RPMI8226 (cell line): Measurements from ENCODE around the gene NEK7.
"Not testable (repeated sequence)": the region's sequence is repeated elsewhere in the genome, so short reads cannot be mapped to it uniquely, and the experiment has no call there.

ENCODE experiments used
- DNase-seq: peaks from one replicate; pipeline ENCODE4 v3.0.0-alpha.2; 2015

Gene NEK7

DNA sequence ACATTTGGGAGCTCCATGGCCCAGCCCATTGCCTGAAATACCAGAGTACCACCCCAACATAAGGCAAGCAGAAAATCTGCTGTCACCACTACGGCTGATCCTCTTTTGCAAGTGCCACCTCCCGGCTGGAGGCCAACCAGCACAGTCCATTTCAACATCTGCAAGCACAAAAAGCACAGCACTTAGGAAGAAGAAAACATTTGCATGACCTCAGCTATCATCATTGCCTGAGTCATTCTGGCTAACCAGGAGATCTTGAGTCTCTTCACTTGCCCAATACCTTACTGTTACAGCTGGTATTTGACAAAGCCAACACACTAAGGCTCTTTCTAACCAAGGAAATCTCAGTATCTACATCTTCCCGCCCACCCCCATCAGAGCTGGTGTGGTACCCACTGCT lies 55.9 kb downstream of the NEK7 start:
- DNase-seq: no peak

DNA sequence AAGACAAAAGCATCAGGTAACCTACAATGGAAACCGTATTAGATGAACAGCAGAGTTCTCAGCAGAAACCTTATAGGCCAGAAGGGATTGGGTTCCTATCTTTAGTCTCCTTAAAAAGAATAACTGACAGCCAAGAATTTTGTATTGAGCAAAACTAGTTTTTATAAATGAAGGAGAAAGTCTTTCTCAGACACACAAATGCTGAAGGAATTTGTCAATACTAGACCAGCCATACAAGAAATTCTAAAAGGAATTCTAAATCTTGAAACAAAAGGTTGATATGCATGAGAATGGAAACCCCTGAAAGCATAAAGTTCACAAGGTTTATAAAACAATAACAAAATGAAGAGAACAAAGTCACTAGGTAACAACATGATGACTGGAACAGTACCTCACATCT lies 58.1 kb downstream of the NEK7 start:
- no peak for DNase-seq

DNA sequence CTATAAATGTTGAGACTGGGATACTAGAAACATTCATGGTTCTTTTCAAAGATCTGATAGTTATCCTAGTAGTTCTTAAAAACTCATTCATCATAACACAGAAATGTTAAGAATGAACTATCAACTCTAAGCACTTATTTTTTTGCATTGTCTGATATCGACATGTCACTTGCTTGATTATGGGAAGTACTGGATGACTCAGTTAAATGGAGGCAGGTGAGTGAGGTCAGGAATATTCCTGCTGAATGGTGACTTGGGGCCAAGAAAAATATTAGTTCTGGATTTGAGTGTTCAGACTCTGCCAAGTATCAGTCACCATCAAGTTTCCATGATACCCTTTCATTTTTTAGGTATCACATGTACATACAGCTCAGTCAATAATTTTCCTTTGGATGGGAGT lies 63.6 kb downstream of the NEK7 start:
- no peak for DNase-seq

DNA sequence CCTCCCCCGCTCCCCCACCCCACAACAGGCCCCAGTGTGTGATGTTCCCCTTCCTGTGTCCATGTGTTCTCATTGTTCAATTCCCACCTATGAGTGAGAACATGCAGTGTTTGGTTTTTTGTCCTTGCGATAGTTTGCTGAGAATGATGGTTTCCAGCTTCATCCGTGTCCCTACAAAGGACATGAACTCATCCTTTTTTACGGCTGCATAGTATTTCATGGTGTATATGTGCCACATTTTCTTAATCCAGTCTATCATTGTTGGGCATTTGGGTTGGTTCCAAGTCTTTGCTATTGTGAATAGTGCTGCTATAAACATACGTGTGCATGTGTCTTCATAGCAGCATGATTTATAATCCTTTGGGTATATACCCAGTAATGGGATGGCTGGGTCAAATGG lies 70.2 kb downstream of the NEK7 start:
- not testable (repeated sequence) for DNase-seq

DNA sequence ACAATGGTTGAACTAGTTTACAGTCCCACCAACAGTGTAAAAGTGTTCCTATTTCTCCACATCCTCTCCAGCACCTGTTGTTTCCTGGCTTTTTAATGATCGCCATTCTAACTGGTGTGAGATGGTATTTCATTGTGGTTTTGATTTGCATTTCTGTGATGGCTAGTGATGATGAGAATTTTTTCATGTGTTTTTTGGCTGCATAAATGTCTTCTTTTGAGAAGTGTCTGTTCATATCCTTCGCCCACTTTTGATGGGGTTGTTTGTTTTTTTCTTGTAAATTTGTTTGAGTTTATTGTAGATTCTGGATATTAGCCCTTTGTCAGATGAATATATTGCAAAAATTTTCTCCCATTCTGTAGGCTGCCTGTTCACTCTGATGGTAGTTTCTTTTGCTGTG lies 70.7 kb downstream of the NEK7 start:
- not testable (repeated sequence) for DNase-seq

DNA sequence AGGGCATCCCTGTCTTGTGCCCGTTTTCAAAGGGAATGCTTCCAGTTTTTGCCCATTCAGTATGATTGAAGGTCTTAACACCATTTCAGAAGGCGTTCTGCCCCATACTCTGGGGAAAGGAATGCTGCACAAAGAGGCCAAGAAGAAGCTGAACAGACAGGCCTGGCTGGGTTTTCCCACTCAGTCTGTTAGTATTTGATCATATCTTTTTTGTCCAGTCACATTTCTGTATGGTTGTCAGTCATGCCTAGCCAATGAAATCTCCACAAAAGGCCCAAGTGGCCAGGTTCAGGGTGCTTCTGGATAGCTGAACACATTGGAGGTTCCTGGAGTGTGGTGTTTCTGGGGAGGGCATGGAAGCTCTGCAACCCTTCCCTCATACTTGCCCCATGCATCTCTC lies 72.1 kb downstream of the NEK7 start:
- no peak for DNase-seq

DNA sequence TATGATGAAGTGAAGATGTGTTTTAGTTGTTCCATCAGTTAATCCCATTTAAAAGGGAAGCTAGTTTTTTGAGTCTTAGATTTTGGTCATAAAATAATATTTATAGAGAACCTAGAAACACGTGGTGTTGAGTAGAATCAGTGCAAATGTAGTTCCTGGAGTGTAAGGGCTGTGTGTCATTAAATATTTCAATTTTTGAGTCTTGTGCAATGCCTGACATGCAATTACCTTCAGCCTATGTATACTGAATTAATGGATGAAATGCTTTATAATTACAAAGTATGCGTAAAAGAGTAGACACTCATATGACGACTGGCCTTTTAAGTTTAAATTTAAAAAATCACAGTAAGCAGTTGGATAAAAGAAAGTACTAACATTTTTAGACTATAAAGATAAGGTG lies 75.0 kb downstream of the NEK7 start:
- DNase-seq: no peak

DNA sequence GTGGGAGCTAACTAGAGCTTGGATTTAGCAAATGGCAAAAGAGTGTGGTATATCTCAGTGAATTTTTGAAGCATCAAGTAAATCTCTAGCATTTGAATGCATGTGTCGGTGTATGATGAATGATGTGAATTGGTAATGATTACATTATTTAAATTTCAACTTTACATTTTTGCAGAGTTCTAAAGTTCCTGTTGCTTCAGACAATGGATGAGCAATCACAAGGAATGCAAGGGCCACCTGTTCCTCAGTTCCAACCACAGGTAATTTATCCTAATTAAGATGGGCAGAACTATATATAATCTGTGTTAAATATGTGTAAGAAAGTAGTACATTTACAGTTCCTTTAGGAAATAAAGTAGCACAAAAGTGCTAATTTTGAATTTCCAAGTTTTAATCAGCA lies 75.6 kb downstream of the NEK7 start:
- DNase-seq: no peak

DNA sequence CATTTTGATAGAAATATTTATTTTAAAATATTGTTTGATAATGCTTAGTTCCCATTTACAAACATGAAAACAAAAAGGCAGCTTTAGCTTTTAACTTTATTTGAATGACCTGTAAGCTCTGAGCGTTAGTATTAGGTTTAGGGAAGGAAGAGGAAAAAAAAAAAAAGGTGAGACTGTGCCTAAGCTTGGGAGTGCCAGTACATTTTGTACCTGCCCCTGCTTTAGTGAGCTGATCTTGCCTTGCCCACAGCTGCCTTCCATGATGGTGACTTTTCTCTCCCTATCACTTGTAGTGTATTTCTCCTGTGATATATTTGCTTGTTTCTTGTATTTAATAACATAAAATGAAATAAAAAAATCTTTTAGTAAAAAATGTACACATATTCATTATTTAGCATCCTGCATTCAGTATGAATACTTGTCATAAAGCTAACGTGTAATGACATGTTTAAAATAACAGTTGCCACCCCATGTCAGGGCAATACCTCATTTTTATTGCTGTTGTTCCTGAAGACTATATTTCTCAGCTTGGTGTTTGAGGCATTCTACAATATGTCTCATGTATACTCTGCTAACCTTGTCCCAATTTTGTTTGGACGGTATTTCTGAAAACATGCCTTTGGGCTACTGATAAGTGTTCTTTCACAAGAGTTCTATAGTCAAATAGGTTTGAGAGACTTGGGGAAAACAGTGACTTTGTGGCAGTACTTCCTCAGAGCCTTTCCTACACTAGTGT lies 76.3 kb downstream of the NEK7 start:
- no peak for DNase-seq

DNA sequence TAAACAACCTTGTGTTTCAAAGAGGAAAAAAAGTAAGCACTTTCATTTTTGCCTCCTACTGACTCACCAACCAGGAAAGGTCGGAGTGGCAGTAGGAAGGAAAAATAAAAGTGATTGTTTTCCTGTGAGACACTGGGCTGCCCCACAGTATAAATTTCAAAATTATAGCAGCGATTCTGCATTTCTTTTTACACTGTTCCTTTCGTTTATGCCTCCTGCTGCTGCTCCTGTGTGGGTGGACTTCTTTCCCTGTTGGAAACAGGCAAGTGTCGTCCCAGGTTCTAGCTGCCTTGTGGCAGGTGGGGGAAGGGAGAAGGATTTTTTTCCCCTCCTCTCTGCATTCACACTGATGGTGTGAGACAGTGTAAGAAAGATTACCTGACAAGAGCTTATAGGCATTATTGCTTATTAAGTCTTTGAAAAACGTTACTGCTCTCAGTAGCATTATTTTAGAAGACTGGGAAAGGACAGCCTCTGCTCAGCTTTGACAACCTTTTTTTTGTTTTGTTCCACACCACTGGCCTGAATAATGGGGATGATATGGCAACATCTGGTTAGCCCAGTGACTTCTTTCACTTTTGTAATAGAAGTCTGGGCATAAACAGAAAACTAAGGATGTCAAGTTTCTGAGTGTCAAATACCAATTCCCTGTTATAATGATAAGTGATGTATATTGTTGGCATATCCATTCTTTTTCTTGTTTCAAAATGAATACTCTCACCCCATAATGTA lies 77.9 kb downstream of the NEK7 start:
- no peak for DNase-seq

DNA sequence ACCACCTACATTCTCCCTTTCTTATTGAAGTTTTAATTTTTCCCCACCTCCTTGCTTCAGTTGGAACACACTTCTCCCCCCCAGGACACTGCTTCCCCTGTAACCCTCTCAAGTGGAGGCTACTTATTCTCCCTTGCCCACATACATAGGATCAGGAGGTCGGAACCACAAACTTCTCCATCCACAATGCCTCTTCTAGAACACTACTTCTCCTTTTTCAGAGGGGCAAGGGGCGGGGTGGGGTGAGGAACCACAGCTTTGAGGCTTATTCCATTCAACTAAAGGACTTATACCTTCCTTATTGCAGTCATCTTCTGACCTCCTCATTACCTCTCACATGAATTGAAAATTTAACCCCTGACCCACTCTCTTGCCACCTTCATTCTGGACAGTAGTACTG lies 81.3 kb downstream of the NEK7 start:
- no peak for DNase-seq

DNA sequence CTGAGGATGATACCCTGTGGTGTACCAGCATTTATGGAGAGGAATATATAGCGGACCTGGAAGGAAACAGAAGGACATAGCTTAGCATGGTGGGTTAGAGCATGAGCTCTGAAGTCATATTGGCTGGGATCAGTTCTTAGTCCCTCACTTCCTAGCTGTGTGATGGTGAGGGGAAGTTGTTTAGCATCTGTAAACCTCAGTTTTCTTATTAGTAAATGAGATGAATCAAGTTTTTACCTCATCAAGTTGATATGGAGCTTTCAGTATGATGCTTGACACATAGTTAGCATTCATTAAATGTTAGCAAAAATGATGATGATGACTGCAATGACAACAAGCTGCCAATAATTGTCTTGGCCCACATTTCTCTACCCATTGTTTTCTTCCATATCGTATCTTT lies 84.8 kb downstream of the NEK7 start:
- no peak for DNase-seq

DNA sequence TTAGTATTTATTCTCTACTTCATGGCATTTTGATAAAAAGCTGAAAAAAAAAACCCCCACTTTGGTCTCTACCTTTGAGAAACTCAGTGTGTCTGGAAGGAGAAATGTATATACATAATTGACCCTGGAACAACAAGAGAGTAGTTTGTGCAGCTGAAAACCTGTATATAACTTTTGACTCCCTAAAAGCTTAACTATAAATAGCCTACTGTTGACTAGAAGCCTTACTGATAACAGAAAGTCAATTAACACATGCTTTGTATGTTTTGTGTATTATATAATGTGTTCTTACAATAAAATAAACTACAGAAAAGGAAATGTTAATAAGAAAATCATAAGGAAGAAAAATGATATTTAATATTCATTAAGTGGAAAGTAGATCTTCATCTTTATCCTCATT lies 88.0 kb downstream of the NEK7 start:
- DNase-seq: no peak

DNA sequence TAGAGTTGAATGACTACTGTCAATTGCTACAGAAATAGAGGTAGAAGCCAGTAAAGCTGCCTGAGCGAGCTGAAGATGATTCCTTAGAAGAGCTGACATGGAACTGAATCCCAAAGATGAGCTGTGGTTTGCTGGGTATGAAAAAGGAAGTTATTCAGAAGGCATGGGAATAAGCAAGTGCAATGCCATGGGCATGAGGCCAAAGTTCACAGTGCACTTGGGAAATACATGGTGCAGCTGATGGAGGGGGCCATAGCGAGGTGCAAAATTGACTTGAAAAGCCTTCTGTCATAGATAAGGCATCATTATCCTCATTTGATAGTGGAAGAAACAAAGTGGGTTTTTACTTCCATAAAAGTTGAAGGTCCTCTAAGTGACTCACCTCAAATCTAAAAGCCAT lies 88.6 kb downstream of the NEK7 start:
- no peak for DNase-seq

DNA sequence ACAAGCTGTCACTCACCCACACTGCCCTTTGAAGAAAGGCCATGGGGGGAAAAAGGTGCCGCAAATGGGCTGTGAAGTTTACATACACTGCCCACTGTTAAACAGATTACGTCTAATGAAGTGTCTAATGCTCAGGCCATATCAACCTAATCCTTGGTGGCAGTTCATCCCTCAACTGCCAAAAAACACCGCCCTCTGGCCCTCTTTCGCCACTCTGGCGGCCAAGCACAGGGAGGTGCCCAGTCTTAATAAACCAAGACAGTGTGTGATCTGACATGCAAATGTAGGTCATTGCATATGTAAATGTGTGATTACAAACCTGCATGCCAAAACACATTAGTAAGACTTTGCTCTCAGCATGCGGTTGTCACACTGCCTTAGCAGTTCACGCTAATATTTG lies 89.5 kb downstream of the NEK7 start:
- no peak for DNase-seq

DNA sequence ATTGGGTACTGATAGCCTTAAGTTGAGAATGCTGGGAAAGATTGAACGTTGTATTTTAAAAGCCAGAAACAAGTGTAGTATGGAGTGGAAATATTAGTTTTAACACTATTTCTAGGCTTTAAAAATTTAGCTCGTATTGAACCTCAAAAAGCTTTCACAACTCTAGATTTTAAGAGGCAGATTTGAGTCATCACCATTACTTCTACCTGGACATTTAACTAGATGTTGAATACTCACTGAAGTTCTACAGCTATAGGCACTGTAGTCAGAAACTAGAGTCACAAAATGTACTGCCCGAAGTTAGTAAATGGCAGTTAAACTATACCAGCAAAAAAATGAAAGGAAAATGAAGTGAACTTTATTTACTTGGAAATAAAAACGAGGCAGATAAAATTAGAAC lies 96.5 kb downstream of the NEK7 start:
- DNase-seq: no peak

DNA sequence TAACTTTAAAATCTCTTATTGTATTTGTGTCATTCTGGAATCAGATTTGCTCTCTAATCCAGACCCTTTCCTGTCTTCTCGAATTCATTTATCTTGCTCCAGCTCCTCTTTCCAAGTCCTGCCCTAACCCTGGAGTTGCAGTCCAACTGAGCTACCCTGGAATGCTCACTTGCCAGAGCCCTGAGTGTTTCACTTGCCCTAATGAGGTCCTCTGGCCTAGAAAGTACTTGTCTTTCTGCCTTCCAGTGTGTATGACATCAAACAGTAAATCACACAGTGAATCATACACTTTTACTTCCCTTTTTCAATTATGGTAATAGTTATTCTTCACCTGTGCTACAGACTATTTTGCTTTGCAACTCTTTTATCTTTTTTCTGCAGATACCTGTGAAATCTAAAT lies 96.9 kb downstream of the NEK7 start:
- peak; percentile 48 for DNase-seq

DNA sequence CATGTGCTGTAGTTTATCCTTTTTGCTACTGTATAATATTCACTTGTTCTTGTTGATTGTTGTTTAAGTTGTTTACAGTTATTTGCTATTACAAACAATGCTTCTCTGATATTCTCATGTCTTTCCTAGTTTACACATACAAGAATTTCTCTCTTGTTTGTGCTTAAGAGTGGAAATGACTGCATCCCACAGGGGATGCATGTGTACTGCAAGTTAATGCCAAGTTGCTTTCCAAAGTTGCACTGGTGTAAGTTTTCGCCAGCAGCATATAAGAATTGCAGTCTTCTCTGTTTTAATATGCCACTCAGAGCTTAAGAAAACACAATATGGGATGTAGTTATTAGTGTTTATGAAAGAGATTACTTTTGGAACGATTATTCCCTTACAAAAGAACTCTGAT lies 97.7 kb downstream of the NEK7 start:
- no peak for DNase-seq

DNA sequence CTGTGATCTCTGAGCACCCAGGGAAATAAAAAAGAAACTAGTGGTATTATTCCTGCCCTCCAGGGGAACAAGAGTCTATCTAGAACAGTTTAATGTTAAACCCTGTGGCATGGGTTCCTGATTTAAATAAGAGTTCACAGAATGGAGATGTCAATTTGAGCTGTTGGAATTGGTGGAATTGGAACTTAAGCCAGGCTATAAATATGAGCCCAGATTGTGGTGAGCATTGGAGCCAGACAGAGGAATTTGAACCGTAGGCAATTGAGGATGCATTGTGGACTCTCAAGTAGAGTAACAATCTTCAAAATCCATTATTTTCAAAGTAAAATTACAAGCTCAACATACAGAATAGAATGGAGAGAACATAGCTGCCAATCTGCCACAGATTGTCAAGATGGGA lies 98.2 kb downstream of the NEK7 start:
- no peak for DNase-seq

DNA sequence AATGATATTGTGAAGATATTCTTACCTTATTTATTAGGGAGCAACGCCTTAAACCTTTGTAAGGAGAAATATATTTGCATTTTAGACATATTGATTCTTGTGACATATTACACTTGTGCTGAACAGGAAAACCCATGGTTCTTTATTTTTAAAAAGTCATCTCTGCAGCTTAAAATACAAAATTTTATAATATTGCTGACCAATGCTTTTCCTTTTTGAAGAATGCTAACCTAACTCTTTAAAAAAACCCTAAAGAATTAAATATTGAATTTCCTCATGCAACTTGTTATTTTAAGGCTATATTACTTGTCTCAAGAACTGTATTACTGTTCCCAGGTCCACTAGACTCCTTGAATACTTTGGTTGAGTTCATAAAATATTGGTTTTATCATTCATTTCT lies 99.0 kb downstream of the NEK7 start:
- no peak for DNase-seq

DNA sequence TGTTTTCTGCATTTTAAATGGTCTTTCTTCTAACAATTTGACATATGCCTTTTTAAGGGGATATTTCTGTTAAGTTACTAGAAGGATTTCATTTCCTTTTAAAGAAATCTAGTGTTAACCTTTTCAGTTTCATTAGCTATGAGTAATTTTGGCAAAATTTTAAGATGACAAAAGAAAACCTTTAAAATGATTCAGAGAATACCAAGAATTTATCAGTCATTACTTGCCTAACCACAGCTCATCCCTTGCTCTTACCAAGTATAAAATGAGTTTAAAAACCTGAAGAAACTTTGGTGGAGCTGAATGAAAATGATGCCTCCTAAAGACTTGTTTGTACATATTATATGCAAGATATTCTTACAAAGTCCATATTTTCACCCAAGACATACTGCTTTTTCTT lies 101.7 kb downstream of the NEK7 start:
- no peak for DNase-seq

DNA sequence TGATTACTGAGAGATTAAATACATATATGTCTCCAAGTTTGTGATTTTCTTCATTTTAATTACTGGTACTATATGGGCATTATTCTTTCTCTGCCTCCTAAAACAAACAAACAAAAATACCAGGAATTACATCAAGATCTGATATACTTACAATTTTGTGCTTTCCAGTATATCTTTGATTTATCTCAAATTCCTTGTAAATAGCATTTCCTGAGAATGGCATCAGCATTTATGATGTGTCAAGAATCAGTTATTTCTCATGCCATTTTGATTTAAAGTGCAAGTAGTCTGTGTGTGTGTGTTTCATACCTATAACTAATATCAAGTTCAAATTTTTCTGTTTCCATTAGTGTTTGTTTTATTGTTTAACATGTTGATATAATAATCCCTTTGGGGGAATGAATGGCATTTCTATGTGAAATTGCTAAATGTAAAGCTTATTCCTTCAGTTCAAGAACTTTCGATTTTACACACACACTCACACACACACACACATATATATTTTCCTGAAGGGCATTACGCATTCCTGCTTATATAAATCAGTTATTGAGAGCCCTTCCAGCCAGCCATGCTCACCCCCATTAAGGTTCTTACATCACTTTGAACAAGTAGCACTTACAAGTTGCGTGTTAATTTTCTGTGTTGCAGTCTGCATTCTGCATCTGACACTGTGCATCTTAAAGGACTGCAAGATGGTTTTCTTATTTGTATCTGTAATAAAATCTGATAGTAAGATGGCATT lies 102.7 kb downstream of the NEK7 start:
- no peak for DNase-seq

DNA sequence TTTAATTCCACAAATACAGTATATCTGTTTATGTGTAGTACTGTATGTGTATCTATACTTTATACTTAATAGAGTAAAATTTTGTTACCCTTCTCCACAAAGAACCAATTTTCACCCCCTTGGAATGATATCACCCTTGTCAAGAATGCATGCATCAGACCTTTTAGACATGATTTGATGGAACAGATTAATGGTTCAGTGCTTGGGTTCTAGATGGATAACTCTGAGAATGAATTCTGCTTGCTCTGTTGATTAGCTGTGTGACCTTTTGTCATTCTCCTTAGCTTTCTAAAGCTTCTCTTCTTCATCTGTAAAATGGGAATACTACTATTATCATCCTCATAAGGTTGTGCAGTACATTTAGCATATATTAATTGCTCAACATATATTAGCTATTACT lies 105.1 kb downstream of the NEK7 start:
- no peak for DNase-seq

DNA sequence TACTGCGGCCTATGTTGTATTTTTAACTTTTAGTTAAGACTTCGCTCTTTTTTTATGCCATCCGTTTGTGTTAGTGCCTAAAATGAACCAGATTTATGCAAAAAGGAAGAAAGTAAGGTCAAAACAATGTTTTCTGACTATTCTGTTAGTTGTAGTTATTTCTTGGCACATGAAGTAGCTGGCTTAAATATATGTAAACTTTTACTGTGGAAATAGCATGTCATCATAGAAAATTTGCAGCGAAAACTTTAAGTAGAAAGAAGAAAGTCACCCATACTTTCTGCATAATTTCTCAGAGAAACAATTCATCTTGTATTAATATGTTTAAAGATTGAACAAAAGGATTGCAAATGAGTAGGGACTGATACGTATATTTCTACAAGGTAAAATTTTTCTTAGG lies 106.4 kb downstream of the NEK7 start:
- no peak for DNase-seq
